ENCODE data around the gene XRCC4. TPM values are rescaled to one million over a fixed set of nuclear protein-coding genes. Genes with fewer than 3 reads are reported as not detected.

The XRCC4 gene
- polyA plus RNA-seq, 1 donor from 2014 or later, result 22.9 TPM

- no peak for TF ChIP-seq REST (IDR thresholded peaks at IDR 0.05; ENCODE audit: borderline replicate concordance)
- TF ChIP-seq EP300 (conservative IDR thresholded peaks at IDR 0.05; ENCODE audit: poor library complexity, severe bottlenecking), result no peak
Observed at GRCh38 chr5:83343299-83343698, 266.0 kb downstream of the XRCC4 start (continued).

GRCh38 chr5:83345423-83345822 lies 268.1 kb downstream of the XRCC4 start:
- no peak overlapping the region for H2AFZ ChIP-seq (ENCODE audit: low read depth, low read length)
- H3K9ac ChIP-seq (ENCODE audit: low read length), result no peak overlapping the region
- no peaks in the 10 kb centered on the region for H4K20me1 ChIP-seq (ENCODE audit: insufficient read depth)
- H3F3A ChIP-seq (ENCODE audit: insufficient read depth, low read length, poor library complexity, severe bottlenecking), result no peaks in the 10 kb centered on the region
- TF ChIP-seq EP300 (conservative IDR thresholded peaks at IDR 0.05; ENCODE audit: poor library complexity, severe bottlenecking), result peak; percentile 52
- no peak for TF ChIP-seq RAD21 (conservative IDR thresholded peaks at IDR 0.05)
- TF ChIP-seq POLR2AphosphoS5 (IDR thresholded peaks at IDR 0.05), result peak; percentile 73
- H3K27ac ChIP-seq (ENCODE audit: low read length), result no peak overlapping the region
- H3K9me2 ChIP-seq (ENCODE audit: insufficient read depth, low read length), result no peaks in the 10 kb centered on the region
- no peaks in the 10 kb centered on the region for H3K79me2 ChIP-seq (replicated peaks; ENCODE audit: insufficient read depth, low read length)
- H3K36me3 ChIP-seq (ENCODE audit: insufficient read depth, low read length), result no peaks in the 10 kb centered on the region
- H3K4me2 ChIP-seq (ENCODE audit: low read length), result no peak overlapping the region
- no peaks in the 10 kb centered on the region for H3K27me3 ChIP-seq (ENCODE audit: insufficient read depth, low read depth, low read length)
- H3K4me3 ChIP-seq (ENCODE audit: low read length), result no peak overlapping the region
- peaks cover 11% of the 10 kb centered on the region for H3K9me3 ChIP-seq (ENCODE audit: low read length)

- peaks cover 11% of the 10 kb centered on the region for H3K9me3 ChIP-seq (ENCODE audit: low read length)
- no peak overlapping the region for H3K27ac ChIP-seq (ENCODE audit: low read length)
- H3K9me2 ChIP-seq (ENCODE audit: insufficient read depth, low read length), result no peaks in the 10 kb centered on the region
- H3K4me2 ChIP-seq (ENCODE audit: low read length), result no peak overlapping the region
- no peaks in the 10 kb centered on the region for H3F3A ChIP-seq (ENCODE audit: insufficient read depth, low read length, poor library complexity, severe bottlenecking)
- H2AFZ ChIP-seq (ENCODE audit: low read depth, low read length), result no peak overlapping the region
- no peak overlapping the region for H3K9ac ChIP-seq (ENCODE audit: low read length)
- H3K36me3 ChIP-seq (ENCODE audit: insufficient read depth, low read length), result no peaks in the 10 kb centered on the region
- H3K79me2 ChIP-seq (replicated peaks; ENCODE audit: insufficient read depth, low read length), result no peaks in the 10 kb centered on the region
- no peak for TF ChIP-seq CTCF (IDR thresholded peaks at IDR 0.05; ENCODE audit: poor library complexity, severe bottlenecking)
- no peak for TF ChIP-seq EP300 (conservative IDR thresholded peaks at IDR 0.05; ENCODE audit: poor library complexity, severe bottlenecking)
- TF ChIP-seq MXI1 (conservative IDR thresholded peaks at IDR 0.05; ENCODE audit: poor library complexity, severe bottlenecking), result no peak
- no peak for TF ChIP-seq REST (IDR thresholded peaks at IDR 0.05; ENCODE audit: borderline replicate concordance)
- no peak for TF ChIP-seq RAD21 (conservative IDR thresholded peaks at IDR 0.05)
- TF ChIP-seq TAF1 (IDR thresholded peaks at IDR 0.05; ENCODE audit: low read depth), result no peak
- TF ChIP-seq EZH2 (IDR thresholded peaks at IDR 0.05; ENCODE audit: borderline replicate concordance, insufficient read depth, low read length, poor library complexity, severe bottlenecking), result no peak
- TF ChIP-seq POLR2AphosphoS5 (IDR thresholded peaks at IDR 0.05), result no peak
- TF ChIP-seq SMC3 (conservative IDR thresholded peaks at IDR 0.05; ENCODE audit: poor library complexity), result no peak
- no peaks in the 10 kb centered on the region for H3K27me3 ChIP-seq (ENCODE audit: insufficient read depth, low read depth, low read length)
- no peak overlapping the region for H3K4me3 ChIP-seq (ENCODE audit: low read length)
- H4K20me1 ChIP-seq (ENCODE audit: insufficient read depth), result no peaks in the 10 kb centered on the region
Observed at GRCh38 chr5:83348281-83348780, 271.0 kb downstream of the XRCC4 start.
